Spleen (tissue), 11 donors: ENCODE data around the gene AFAP1L1. TPM values are rescaled to one million over a fixed set of nuclear protein-coding genes. Genes with fewer than 3 reads are reported as not detected.

Experiments
- DNase-seq: peaks from one replicate; pipeline ENCODE4 v3.0.0-alpha.2; 2020
- H3K27ac ChIP-seq, 8 donors: fragments of 200-600 bp; sonication (generic) in 7 of 8; 1 replicate in 4 of 8; 2 replicates in 4 of 8; pipeline versions ENCODE4 v1.5.0 to v1.8.0; 2016 to 2021; ENCODE audit warnings: inconsistent platforms in 4 of 8, mild to moderate bottlenecking in 4 of 8, moderate library complexity in 1 of 8
- H3K27me3 ChIP-seq, 7 donors: fragments of 200-600 bp; sonication (generic) in 6 of 7; replicated peaks in 1 of 7; 1 replicate in 4 of 7; 2 replicates in 3 of 7; pipeline versions ENCODE4 v1.5.0 to v1.8.0; 2016 to 2021; ENCODE audit warnings: inconsistent platforms in 3 of 7, mild to moderate bottlenecking in 1 of 7
- H3K36me3 ChIP-seq, 6 donors: fragments of 200-600 bp; sonication (generic) in 5 of 6; 1 replicate in 4 of 6; 2 replicates in 2 of 6; pipeline versions ENCODE4 v1.5.0 to v1.8.0; 2016 to 2021; ENCODE audit warnings: inconsistent platforms in 2 of 6
- H3K4me1 ChIP-seq, 6 donors: fragments of 200-600 bp; sonication (generic) in 5 of 6; 1 replicate in 3 of 6; 2 replicates in 3 of 6; pipeline versions ENCODE4 v1.5.0 to v1.8.0; 2016 to 2021; ENCODE audit warnings: inconsistent platforms in 3 of 6
- H3K4me3 ChIP-seq, 8 donors: fragments of 200-600 bp; sonication (generic) in 7 of 8; 1 replicate in 4 of 8; 2 replicates in 4 of 8; pipeline versions ENCODE4 v1.5.0 to v1.8.0; 2016 to 2021; ENCODE audit warnings: inconsistent platforms in 4 of 8, mild to moderate bottlenecking in 4 of 8, moderate library complexity in 2 of 8
- H3K9me3 ChIP-seq, 8 donors: fragments of 200-600 bp; sonication (generic) in 7 of 8; 1 replicate in 4 of 8; 2 replicates in 4 of 8; pipeline versions ENCODE4 v1.5.0 to v1.8.0; 2016 to 2021; ENCODE audit warnings: inconsistent platforms in 4 of 8
- POLR2A ChIP-seq, 3 donors: fragments of 450-650 bp; IDR thresholded peaks; one replicate each; pipeline ENCODE4 v1.5.1; 2017; ENCODE audit warnings: antibody characterized with exemption in 3 of 3, mild to moderate bottlenecking in 1 of 3
- POLR2AphosphoS5 ChIP-seq, 3 donors: sonication (generic); formaldehyde crosslinking; IDR thresholded peaks; one replicate each; pipeline ENCODE4 v1.5.1; 2017; ENCODE audit warnings: antibody characterized with exemption in 3 of 3
- WGBS, 5 donors: extraction: QIAGEN DNeasy Blood & Tissue Kit in 3 of 5; methylation state at CpG; one replicate each; pipeline versions ENCODE4 v1.1.5 to v1.1.7; 2013 to 2018; 5-methylcytosine and 5-hydroxymethylcytosine counted together
- intact Hi-C: fragments of 100-400 bp; cut with DNase I; formaldehyde crosslinking; loops from one replicate; pipeline ENCODE4 v1.15.0; 2023; ENCODE audit warnings: low total_unique reads
- polyA plus RNA-seq, 3 donors: library from polyadenylated mRNA; stranded (reverse); fragments of 200-250 nt; gene quantifications; one replicate each; pipeline ENCODE4 v1.2.1, GENCODE V29; 2013
- total RNA-seq, 7 donors: library from RNA; depleted of rRNA in 3 of 7; stranded (reverse); fragments of >200 nt in 3 of 7; fragmentation: NEBNext Ultra II Directional in 4 of 7; extraction: Animal tissue kit (Norgen Biotek cat#: 25700) in 4 of 7; gene quantifications; one replicate each; pipeline versions ENCODE4 v1.1.0 to v1.2.1, GENCODE V29; 2016 to 2021
- TF ChIP-seq, protein P1 (sequence below), 11 experiments: fragments of 200-600 bp in 7 of 11; fragments of 450-650 bp in 4 of 11; sonication (generic) in 4 of 11; IDR thresholded peaks in 8 of 11; conservative IDR thresholded peaks in 3 of 11; 1 replicate in 7 of 11; 2 replicates in 4 of 11; pipeline versions ENCODE4 v1.4.0 to v1.8.0; 2016 to 2021; ENCODE audit warnings: antibody characterized with exemption in 11 of 11, inconsistent platforms in 4 of 11, mild to moderate bottlenecking in 1 of 11
- donor health status: healthy with polysubstance abuse.
- donor health status: DM: no; HTN: no; CAD: no; lungs with moderate emphysema.
- donor health status: DM: no; HTN: no; CAD: no.
- donor health status: Bipolar disorder and iron deficiency.
- donor health status: healthy.
- donor health status: DM: no; HTN: no; CAD: no.
- donor health status: DM: yes; HTN: yes; CAD: no.

AFAP1L1 gene
- total and polyA plus RNA-seq, 10 donors = 1.7 to 21.8 (median 10.3) TPM

- intact Hi-C loops = no loop called here
- Histone ChIP-seq H3K9me3 (no peaks in the 10 kb centered on the region), H3K4me3 (no peak overlapping the region)
Measured at GRCh38 chr5:149313151-149313841, 41.6 kb downstream of the AFAP1L1 start.

DNA sequence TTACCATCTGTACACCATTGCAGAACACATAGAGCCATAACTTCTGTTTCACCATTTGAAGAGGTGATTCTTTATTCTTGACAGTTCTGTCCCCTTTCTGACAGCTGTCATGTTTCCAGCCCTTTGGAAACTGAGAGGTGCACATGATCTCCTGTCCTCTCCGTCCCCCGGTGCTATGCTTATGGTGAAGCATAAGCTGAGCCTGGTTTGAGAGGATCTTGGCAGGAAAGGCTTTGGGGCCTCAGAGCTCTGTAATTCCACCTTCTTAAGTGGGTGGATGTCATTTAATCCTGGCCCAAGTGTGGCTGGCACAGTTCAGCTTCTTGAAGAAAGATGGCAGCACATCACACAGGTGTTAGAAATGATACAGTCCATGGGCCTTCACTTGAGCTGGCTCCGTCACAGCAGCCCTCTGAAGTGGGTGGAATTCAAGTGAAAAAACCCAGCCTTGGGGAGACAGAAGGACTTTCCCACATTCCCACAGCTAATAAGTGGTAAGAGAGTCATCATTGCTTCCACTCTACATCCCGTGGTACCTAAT lies 43.0 kb downstream of the AFAP1L1 start:
- no peak overlapping the region for H3K27ac ChIP-seq
- WGBS, 5 donors = 90 to 100% (median 95%) methylated on average over 4 of the region's 4 CpGs
- TF ChIP-seq POLR2A (IDR thresholded peaks at IDR 0.05) (no peak), POLR2AphosphoS5 (IDR thresholded peaks at IDR 0.05) (no peak)
- TF ChIP-seq, protein P1, sequence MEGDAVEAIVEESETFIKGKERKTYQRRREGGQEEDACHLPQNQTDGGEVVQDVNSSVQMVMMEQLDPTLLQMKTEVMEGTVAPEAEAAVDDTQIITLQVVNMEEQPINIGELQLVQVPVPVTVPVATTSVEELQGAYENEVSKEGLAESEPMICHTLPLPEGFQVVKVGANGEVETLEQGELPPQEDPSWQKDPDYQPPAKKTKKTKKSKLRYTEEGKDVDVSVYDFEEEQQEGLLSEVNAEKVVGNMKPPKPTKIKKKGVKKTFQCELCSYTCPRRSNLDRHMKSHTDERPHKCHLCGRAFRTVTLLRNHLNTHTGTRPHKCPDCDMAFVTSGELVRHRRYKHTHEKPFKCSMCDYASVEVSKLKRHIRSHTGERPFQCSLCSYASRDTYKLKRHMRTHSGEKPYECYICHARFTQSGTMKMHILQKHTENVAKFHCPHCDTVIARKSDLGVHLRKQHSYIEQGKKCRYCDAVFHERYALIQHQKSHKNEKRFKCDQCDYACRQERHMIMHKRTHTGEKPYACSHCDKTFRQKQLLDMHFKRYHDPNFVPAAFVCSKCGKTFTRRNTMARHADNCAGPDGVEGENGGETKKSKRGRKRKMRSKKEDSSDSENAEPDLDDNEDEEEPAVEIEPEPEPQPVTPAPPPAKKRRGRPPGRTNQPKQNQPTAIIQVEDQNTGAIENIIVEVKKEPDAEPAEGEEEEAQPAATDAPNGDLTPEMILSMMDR (IDR thresholded peaks at IDR 0.05 in 8 of 11, conservative IDR thresholded peaks at IDR 0.05 in 3 of 11) = no peak
- no peaks in the 10 kb centered on the region for H3K9me3 ChIP-seq
- intact Hi-C loops = loop anchor here (5.0 kb wide), 1 partner anchor 58 kb away; no protein-coding TSS in a partner anchor
- peaks cover 0 to 8% (median 0%) of the 10 kb centered on the region in 6 donors for H3K36me3 ChIP-seq
- H3K4me3 ChIP-seq = no peak overlapping the region
- H3K27me3 ChIP-seq = no peaks in the 10 kb centered on the region
- H3K4me1 ChIP-seq = peaks cover 0 to 14% (median 8%) of the 10 kb centered on the region in 6 donors
- DNase-seq = no peak

More at GRCh38 chr5:149313151-149313841, 41.6 kb downstream of the AFAP1L1 start:
- 79 to 93% (median 87%) methylated on average over 6 of the region's 6 CpGs for WGBS, 5 donors
- TF ChIP-seq, protein P1 (IDR thresholded peaks at IDR 0.05 in 8 of 11, conservative IDR thresholded peaks at IDR 0.05 in 3 of 11) = no peak
- TF ChIP-seq POLR2AphosphoS5 (IDR thresholded peaks at IDR 0.05) (no peak), POLR2A (IDR thresholded peaks at IDR 0.05) (no peak)
- Histone ChIP-seq H3K4me1 (peaks cover 0 to 14% (median 8%) of the 10 kb centered on the region in 6 donors), H3K27me3 (no peaks in the 10 kb centered on the region), H3K36me3 (peaks cover 0 to 5% (median 0%) of the 10 kb centered on the region in 6 donors), H3K27ac (no peak overlapping the region)
- no peak for DNase-seq

GRCh38 chr5:149315753-149316152 lies 44.1 kb downstream of the AFAP1L1 start:
- DNase-seq = no peak
- no peaks in the 10 kb centered on the region for H3K27me3 ChIP-seq
- WGBS, 5 donors = 89 to 97% (median 95%) methylated on average over 4 to 6 of the region's 6 CpGs
- no peak overlapping the region for H3K4me3 ChIP-seq
- H3K9me3 ChIP-seq = no peaks in the 10 kb centered on the region
- intact Hi-C loops = loop anchor here (5.0 kb wide), 1 partner anchor 57 kb away; no protein-coding TSS in a partner anchor
- peaks cover 0 to 13% (median 0%) of the 10 kb centered on the region in 6 donors for H3K36me3 ChIP-seq
- TF ChIP-seq POLR2A (IDR thresholded peaks at IDR 0.05) (no peak), POLR2AphosphoS5 (IDR thresholded peaks at IDR 0.05) (no peak)
- TF ChIP-seq, protein P1 (IDR thresholded peaks at IDR 0.05 in 8 of 11, conservative IDR thresholded peaks at IDR 0.05 in 3 of 11) = no peak
- no peak overlapping the region for H3K27ac ChIP-seq
- peaks cover 0 to 13% (median 4%) of the 10 kb centered on the region in 6 donors for H3K4me1 ChIP-seq
